GM12891 (cell line): ENCODE measurements around the gene FAM149A.

Source experiments
- DNase-seq: peaks from one replicate; pipeline ENCODE4 v3.0.0; 2011; ENCODE audit warnings: low spot score; ENCODE audit not compliant: insufficient read length
- FAIRE-seq: peaks from 2 replicates; lab custom pipeline; 2011; peaks lifted over from hg19 to GRCh38; lab: Jason Lieb, UNC
- PAX5 ChIP-seq: IDR thresholded peaks from 2 replicates; pipeline ENCODE4 v1.6.1; 2011; ENCODE audit warnings: low read length, moderate library complexity, mild to moderate bottlenecking; ENCODE audit not compliant: insufficient read depth, severe bottlenecking
- POLR2A ChIP-seq: IDR thresholded peaks from 2 replicates; pipeline ENCODE4 v1.6.1; 2011; ENCODE audit warnings: low read depth, low read length, control low read depth
- POLR2AphosphoS5 ChIP-seq: IDR thresholded peaks from 2 replicates; pipeline ENCODE4 v1.6.1; 2011; ENCODE audit warnings: low read depth, low read length, control low read depth
- POU2F2 ChIP-seq: IDR thresholded peaks from 2 replicates; pipeline ENCODE4 v1.6.1; 2011; ENCODE audit warnings: low read depth, mild to moderate bottlenecking, control low read depth, low read length, moderate library complexity
- SPI1 ChIP-seq: IDR thresholded peaks from 2 replicates; pipeline ENCODE4 v1.6.1; 2011; ENCODE audit warnings: low read depth, low read length, control low read depth
- TAF1 ChIP-seq: IDR thresholded peaks from 2 replicates; pipeline ENCODE4 v1.6.1; 2011; ENCODE audit warnings: low read depth, low read length, control low read depth

Gene FAM149A

GRCh38 chr4:186132577-186133242, 28.2 kb downstream of the FAM149A start:
- no peak for DNase-seq
- peak; percentile 47 for FAIRE-seq
- no peak for TF ChIP-seq POLR2A
- no peak for TF ChIP-seq PAX5
- no peak for TF ChIP-seq POU2F2

GRCh38 chr4:186134257-186134656, 29.8 kb downstream of the FAM149A start:
- FAIRE-seq (peak; percentile 95), DNase-seq (peak; percentile 41)
- TF ChIP-seq SPI1, result peak; percentile 96
- TF ChIP-seq POLR2A, result no peak

- FAIRE-seq, result no peak
- TF ChIP-seq SPI1 (no peak), POU2F2 (no peak), POLR2A (no peak), TAF1 (no peak), PAX5 (no peak), POLR2AphosphoS5 (no peak)
- DNase-seq, result no peak
Observed at GRCh38 chr4:186134861-186135260, 30.4 kb downstream of the FAM149A start.

- TF ChIP-seq SPI1 (no peak), PAX5 (no peak), POLR2A (no peak), POLR2AphosphoS5 (no peak), POU2F2 (no peak), TAF1 (no peak)
- peak; percentile 33 for FAIRE-seq
- DNase-seq, result no peak
Observed at GRCh38 chr4:186137196-186137794, 32.8 kb downstream of the FAM149A start.

DNA sequence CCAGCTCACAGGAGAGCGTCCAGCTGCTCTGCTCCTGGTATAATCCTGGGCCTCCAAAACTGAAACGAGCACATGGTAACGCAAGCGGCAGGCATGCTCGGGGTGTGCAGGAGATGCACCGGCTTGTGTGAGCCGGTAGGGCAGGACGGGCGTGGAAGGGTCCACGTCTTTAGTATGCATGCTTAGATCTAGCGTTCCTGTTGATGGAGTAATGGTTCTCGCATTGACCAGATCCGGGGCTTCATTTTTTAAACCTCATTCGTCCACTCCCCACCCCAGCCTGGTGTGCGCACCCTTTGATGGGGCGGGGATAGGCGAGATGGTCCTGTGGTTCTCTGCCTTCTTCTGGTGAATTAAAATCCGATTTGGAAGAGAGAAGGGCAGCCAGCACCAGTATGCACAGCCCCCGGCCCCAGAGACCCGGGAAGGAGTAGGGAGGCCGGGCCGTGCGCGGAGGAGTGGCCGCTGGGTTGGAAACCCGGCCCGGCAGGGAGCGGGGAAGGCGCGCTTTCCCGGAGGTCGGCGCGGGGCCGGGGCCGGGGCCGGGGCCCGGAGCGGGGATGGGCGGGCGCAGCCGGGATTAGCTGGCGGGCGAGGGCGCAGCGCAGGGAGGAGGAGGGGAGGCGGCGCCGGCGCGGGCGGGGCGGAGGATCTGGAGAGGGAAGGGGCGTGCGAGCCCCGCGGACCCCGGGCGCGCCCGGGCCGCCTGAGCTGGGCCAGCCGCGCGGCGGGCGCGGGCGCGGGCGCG, 39.9 kb downstream of the FAM149A start:
- FAIRE-seq, result no peak
- no peak for TF ChIP-seq POLR2A
- no peak for TF ChIP-seq POU2F2
- no peak for TF ChIP-seq PAX5
- no peak for TF ChIP-seq TAF1
- TF ChIP-seq POLR2AphosphoS5, result no peak
- no peak for TF ChIP-seq SPI1
- no peak for DNase-seq

- FAIRE-seq (peak; percentile 74), DNase-seq (peak; percentile 34)
- TF ChIP-seq POLR2AphosphoS5, result no peak
- no peak for TF ChIP-seq POU2F2
- no peak for TF ChIP-seq TAF1
- no peak for TF ChIP-seq SPI1
- TF ChIP-seq POLR2A, result no peak
- TF ChIP-seq PAX5, result no peak
Observed at GRCh38 chr4:186144946-186145569, 40.6 kb downstream of the FAM149A start.

DNA sequence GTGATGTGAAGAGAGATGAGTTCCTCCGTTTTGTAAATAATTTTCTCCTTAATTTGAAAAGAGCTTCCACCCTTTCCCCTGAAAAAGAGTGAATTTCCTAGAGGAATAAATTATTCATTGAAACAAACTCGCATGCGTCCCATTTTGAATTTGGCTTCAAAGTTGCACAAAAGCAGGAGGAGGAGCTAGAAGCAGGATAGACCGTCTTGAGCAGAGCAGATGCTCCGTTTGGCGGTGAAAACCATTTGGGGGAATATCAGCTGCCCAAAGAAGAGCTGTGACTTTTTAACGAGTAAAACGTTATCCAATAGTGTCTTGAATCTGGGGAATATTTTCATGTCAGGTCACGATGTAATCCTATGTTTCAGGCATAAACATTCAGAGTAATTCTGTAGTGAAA, 42.0 kb downstream of the FAM149A start:
- DNase-seq (no peak), FAIRE-seq (no peak)
- TF ChIP-seq POU2F2 (no peak), PAX5 (no peak), TAF1 (no peak), POLR2A (no peak), POLR2AphosphoS5 (no peak), SPI1 (no peak)

- no peak for DNase-seq
- no peak for TF ChIP-seq POLR2AphosphoS5
- no peak for TF ChIP-seq POLR2A
- no peak for TF ChIP-seq POU2F2
- TF ChIP-seq TAF1, result no peak
- TF ChIP-seq SPI1, result no peak
- TF ChIP-seq PAX5, result no peak
- FAIRE-seq, result no peak
Observed at GRCh38 chr4:186148336-186148975, 44.0 kb downstream of the FAM149A start.

DNA sequence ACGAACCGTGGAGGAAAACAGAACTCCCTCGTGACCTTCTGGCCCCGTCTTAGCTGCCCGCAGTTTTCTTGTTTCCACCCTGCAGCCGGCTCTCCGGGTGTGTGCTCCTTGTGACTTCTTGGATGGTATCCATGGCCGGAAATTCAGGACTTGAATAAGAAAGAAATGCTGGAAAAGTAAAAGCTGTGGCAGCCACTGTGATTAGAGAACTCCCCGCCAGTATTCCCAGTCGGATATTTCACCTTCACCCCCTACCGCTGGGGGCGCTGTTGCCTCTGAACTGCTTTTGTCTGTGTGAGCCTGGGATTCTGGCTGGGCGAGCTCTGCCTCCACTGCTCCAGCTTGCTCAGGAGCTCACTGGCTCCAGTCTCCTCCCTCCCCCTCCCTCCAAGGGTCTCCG, 45.4 kb downstream of the FAM149A start:
- DNase-seq (no peak), FAIRE-seq (no peak)
- no peak for TF ChIP-seq POLR2AphosphoS5
- TF ChIP-seq TAF1, result no peak
- TF ChIP-seq PAX5, result no peak
- TF ChIP-seq POLR2A, result no peak
- no peak for TF ChIP-seq POU2F2
- TF ChIP-seq SPI1, result no peak

DNA sequence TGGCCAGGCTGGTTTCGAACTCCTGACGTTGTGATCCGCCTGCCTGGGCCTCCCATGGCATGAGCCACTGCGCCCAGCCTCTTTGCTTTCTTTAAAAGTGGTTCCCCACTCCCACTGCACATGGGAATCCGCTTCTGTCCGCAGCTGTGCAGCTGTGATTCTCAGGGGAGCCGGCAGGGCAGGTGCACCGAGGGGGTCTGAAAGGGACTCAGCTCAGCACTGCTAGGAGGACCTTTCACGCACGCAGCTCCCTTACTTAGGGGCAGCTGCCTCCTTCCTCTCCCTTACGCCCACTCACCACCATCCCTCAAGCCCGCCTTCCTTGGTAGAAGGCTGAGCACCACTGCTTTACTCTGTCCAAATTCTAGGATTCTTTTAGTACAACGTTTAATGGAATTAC, 46.4 kb downstream of the FAM149A start:
- FAIRE-seq (no peak), DNase-seq (no peak)
- TF ChIP-seq POLR2AphosphoS5 (no peak), POU2F2 (no peak), SPI1 (no peak), POLR2A (no peak), TAF1 (no peak), PAX5 (no peak)
